Spleen (tissue), 11 donors: Measurements from ENCODE around the gene ABTB2. TPM values are rescaled to one million over a fixed set of nuclear protein-coding genes. Genes with fewer than 3 reads are reported as not detected.

Source experiments
- DNase-seq: peaks from one replicate; pipeline ENCODE4 v3.0.0-alpha.2; 2020
- H3K27ac ChIP-seq, 8 donors: fragments of 200-600 bp; sonication (generic) in 7 of 8; 1 replicate in 4 of 8; 2 replicates in 4 of 8; pipeline versions ENCODE4 v1.5.0 to v1.8.0; 2016 to 2021; ENCODE audit warnings: inconsistent platforms in 4 of 8, mild to moderate bottlenecking in 4 of 8, moderate library complexity in 1 of 8
- H3K27me3 ChIP-seq, 7 donors: fragments of 200-600 bp; sonication (generic) in 6 of 7; replicated peaks in 1 of 7; 1 replicate in 4 of 7; 2 replicates in 3 of 7; pipeline versions ENCODE4 v1.5.0 to v1.8.0; 2016 to 2021; ENCODE audit warnings: inconsistent platforms in 3 of 7, mild to moderate bottlenecking in 1 of 7
- H3K36me3 ChIP-seq, 6 donors: fragments of 200-600 bp; sonication (generic) in 5 of 6; 1 replicate in 4 of 6; 2 replicates in 2 of 6; pipeline versions ENCODE4 v1.5.0 to v1.8.0; 2016 to 2021; ENCODE audit warnings: inconsistent platforms in 2 of 6
- H3K4me1 ChIP-seq, 6 donors: fragments of 200-600 bp; sonication (generic) in 5 of 6; 1 replicate in 3 of 6; 2 replicates in 3 of 6; pipeline versions ENCODE4 v1.5.0 to v1.8.0; 2016 to 2021; ENCODE audit warnings: inconsistent platforms in 3 of 6
- H3K4me3 ChIP-seq, 8 donors: fragments of 200-600 bp; sonication (generic) in 7 of 8; 1 replicate in 4 of 8; 2 replicates in 4 of 8; pipeline versions ENCODE4 v1.5.0 to v1.8.0; 2016 to 2021; ENCODE audit warnings: inconsistent platforms in 4 of 8, mild to moderate bottlenecking in 4 of 8, moderate library complexity in 2 of 8
- H3K9me3 ChIP-seq, 8 donors: fragments of 200-600 bp; sonication (generic) in 7 of 8; 1 replicate in 4 of 8; 2 replicates in 4 of 8; pipeline versions ENCODE4 v1.5.0 to v1.8.0; 2016 to 2021; ENCODE audit warnings: inconsistent platforms in 4 of 8
- CTCF ChIP-seq, 11 experiments: fragments of 200-600 bp in 7 of 11; fragments of 450-650 bp in 4 of 11; sonication (generic) in 4 of 11; IDR thresholded peaks in 8 of 11; conservative IDR thresholded peaks in 3 of 11; 1 replicate in 7 of 11; 2 replicates in 4 of 11; pipeline versions ENCODE4 v1.4.0 to v1.8.0; 2016 to 2021; ENCODE audit warnings: antibody characterized with exemption in 11 of 11, inconsistent platforms in 4 of 11, mild to moderate bottlenecking in 1 of 11
- POLR2A ChIP-seq, 3 donors: fragments of 450-650 bp; IDR thresholded peaks; one replicate each; pipeline ENCODE4 v1.5.1; 2017; ENCODE audit warnings: antibody characterized with exemption in 3 of 3, mild to moderate bottlenecking in 1 of 3
- POLR2AphosphoS5 ChIP-seq, 3 donors: sonication (generic); formaldehyde crosslinking; IDR thresholded peaks; one replicate each; pipeline ENCODE4 v1.5.1; 2017; ENCODE audit warnings: antibody characterized with exemption in 3 of 3
- WGBS, 5 donors: extraction: QIAGEN DNeasy Blood & Tissue Kit in 3 of 5; methylation state at CpG; one replicate each; pipeline versions ENCODE4 v1.1.5 to v1.1.7; 2013 to 2018; 5-methylcytosine and 5-hydroxymethylcytosine counted together
- intact Hi-C: fragments of 100-400 bp; cut with DNase I; formaldehyde crosslinking; loops from one replicate; pipeline ENCODE4 v1.15.0; 2023; ENCODE audit warnings: low total_unique reads
- polyA plus RNA-seq, 3 donors: library from polyadenylated mRNA; stranded (reverse); fragments of 200-250 nt; gene quantifications; one replicate each; pipeline ENCODE4 v1.2.1, GENCODE V29; 2013
- total RNA-seq, 7 donors: library from RNA; depleted of rRNA in 3 of 7; stranded (reverse); fragments of >200 nt in 3 of 7; fragmentation: NEBNext Ultra II Directional in 4 of 7; extraction: Animal tissue kit (Norgen Biotek cat#: 25700) in 4 of 7; gene quantifications; one replicate each; pipeline versions ENCODE4 v1.1.0 to v1.2.1, GENCODE V29; 2016 to 2021
- donor health status: healthy with polysubstance abuse.
- donor health status: DM: no; HTN: no; CAD: no; lungs with moderate emphysema.
- donor health status: DM: no; HTN: no; CAD: no.
- donor health status: Bipolar disorder and iron deficiency.
- donor health status: healthy.
- donor health status: DM: no; HTN: no; CAD: no.
- donor health status: DM: yes; HTN: yes; CAD: no.

The ABTB2 gene
- total and polyA plus RNA-seq, 10 donors, result 0.41 to 2.9 (median 1.7) TPM

DNA sequence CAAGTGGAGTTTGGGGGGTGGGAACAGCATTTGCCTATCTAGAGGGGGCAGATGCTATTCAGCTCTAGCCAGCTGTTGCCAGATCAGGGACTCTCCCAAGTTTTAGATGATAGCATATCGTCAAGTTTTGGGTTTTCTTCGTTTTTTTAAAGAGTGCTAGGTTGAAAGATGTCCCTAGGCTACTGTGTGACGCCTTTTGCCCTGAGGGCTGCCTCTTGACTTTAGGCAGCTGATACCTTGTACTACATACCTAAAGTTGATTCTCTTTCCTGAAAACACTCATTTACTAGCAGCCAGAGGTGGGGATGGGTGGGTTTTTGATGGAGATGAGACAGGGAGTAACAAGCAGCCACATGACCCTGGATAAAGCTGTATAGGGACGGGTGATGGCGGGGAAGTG lies 87.1 kb downstream of the ABTB2 start:
- DNase-seq, result no peak
- intact Hi-C loops, result no loop called here

DNA sequence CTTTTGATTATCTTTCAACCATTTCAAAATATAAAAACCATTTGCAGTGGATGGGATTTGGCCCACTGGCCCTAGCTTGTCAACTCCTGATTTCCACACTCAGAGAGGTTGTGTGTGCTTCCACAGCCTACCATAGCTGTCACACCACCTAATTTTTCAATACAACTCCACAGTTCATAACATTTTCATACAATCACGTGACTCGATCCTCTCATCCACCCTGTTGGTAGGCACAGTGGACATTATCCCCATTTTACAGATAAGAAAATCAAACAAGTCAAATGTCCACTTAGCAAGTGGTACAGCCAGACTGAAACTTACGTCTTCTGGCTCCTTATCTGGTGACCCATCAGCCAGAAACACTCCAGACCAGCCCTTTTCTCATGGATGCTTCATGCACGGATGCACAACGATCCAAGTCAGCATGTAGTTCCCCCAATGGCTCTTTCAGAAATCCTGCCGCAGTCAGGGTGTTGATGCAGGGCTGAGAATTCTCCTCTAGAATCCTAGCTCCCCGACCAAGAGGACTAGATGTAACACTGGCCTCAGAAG lies 88.0 kb downstream of the ABTB2 start:
- Histone ChIP-seq H3K9me3 (no peaks in the 10 kb centered on the region), H3K36me3 (no peaks in the 10 kb centered on the region), H3K4me3 (no peak overlapping the region), H3K27ac (no peak overlapping the region), H3K4me1 (peaks cover 0 to 25% (median 1%) of the 10 kb centered on the region in 6 donors), H3K27me3 (peaks cover 0 to 4% (median 0%) of the 10 kb centered on the region in 7 donors)
- 88 to 95% (median 91%) methylated on average over 7 of the region's 7 CpGs for WGBS, 5 donors
- TF ChIP-seq CTCF (IDR thresholded peaks at IDR 0.05 in 8 of 11, conservative IDR thresholded peaks at IDR 0.05 in 3 of 11) (no peak), POLR2AphosphoS5 (IDR thresholded peaks at IDR 0.05) (no peak), POLR2A (IDR thresholded peaks at IDR 0.05) (no peak)
- intact Hi-C loops, result no loop called here
- no peak for DNase-seq

More for the DNA sequence above, 87.1 kb downstream of the ABTB2 start:
- Histone ChIP-seq H3K27ac (no peak overlapping the region), H3K9me3 (no peaks in the 10 kb centered on the region), H3K27me3 (peaks cover 0 to 4% (median 0%) of the 10 kb centered on the region in 7 donors), H3K4me3 (no peak overlapping the region), H3K36me3 (no peaks in the 10 kb centered on the region), H3K4me1 (peaks cover 0 to 25% (median 1%) of the 10 kb centered on the region in 6 donors)
- TF ChIP-seq POLR2A (IDR thresholded peaks at IDR 0.05) (no peak), POLR2AphosphoS5 (IDR thresholded peaks at IDR 0.05) (no peak), CTCF (IDR thresholded peaks at IDR 0.05 in 8 of 11, conservative IDR thresholded peaks at IDR 0.05 in 3 of 11) (no peak)
- WGBS, 5 donors, result 78 to 93% (median 86%) methylated on average over 5 of the region's 5 CpGs

DNA sequence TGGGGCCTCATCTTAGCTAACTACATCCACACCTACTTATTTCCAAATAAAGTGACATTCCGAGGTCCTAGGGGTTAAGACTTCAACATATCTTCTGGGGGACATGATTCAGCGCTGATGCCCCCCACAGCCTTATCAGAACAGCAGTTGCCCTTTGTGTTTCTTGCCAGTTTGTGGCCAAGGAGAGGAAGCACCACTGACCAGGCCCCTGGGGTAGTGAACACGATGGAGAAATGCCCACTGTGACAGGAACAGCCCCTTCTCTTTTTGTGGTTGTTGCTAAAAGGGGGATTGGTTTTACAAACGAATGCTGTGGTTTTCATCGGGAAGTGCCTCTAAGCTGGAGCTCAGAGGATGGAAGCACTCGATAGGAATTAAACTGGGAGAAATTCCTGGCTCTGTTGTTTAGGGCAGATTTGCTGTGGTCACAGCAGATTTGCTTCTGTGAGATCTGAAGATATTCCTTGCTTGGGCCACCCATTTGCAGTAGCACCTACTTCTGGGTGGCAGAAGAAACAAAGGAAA lies 88.8 kb downstream of the ABTB2 start:
- Histone ChIP-seq H3K4me1 (peaks cover 0 to 25% (median 1%) of the 10 kb centered on the region in 6 donors), H3K27ac (no peak overlapping the region), H3K36me3 (no peaks in the 10 kb centered on the region), H3K9me3 (no peaks in the 10 kb centered on the region), H3K27me3 (peaks cover 0 to 4% (median 0%) of the 10 kb centered on the region in 7 donors), H3K4me3 (no peak overlapping the region)
- DNase-seq, result no peak
- 16 to 42% (median 31%) methylated on average over 6 of the region's 6 CpGs for WGBS, 5 donors
- no peak for TF ChIP-seq POLR2A (IDR thresholded peaks at IDR 0.05)
- no peak for TF ChIP-seq CTCF (IDR thresholded peaks at IDR 0.05 in 8 of 11, conservative IDR thresholded peaks at IDR 0.05 in 3 of 11)
- no peak for TF ChIP-seq POLR2AphosphoS5 (IDR thresholded peaks at IDR 0.05)
- intact Hi-C loops, result no loop called here

DNA sequence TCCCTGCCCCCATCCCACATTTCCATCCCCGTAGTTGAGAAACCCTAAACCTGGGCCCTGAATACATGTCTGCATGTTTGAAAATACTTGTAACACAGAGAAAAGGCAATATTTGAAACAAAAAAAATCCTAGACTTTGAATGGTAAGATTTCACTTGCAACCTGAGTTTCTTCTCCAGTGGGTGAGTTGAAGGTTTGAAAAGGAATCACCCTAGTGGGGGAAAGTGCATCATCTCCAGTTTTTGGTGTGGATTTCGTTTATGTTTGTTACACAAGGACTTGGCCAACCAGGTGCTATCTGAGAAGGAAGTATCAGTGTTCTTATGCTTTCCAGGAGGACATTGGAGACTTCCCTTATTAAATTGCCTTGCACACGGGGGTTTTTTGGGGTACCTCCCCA lies 90.4 kb downstream of the ABTB2 start:
- Histone ChIP-seq H3K27me3 (peaks cover 0 to 4% (median 0%) of the 10 kb centered on the region in 7 donors), H3K36me3 (no peaks in the 10 kb centered on the region), H3K9me3 (no peaks in the 10 kb centered on the region), H3K4me3 (no peak overlapping the region), H3K4me1 (peaks cover 0 to 25% (median 1%) of the 10 kb centered on the region in 6 donors), H3K27ac (no peak overlapping the region)
- no peak for TF ChIP-seq POLR2AphosphoS5 (IDR thresholded peaks at IDR 0.05)
- no peak for TF ChIP-seq POLR2A (IDR thresholded peaks at IDR 0.05)
- TF ChIP-seq CTCF (IDR thresholded peaks at IDR 0.05 in 8 of 11, conservative IDR thresholded peaks at IDR 0.05 in 3 of 11), result no peak
- no peak for DNase-seq
- intact Hi-C loops, result no loop called here
- 30 to 46% (median 38%) methylated on average over 3 of the region's 3 CpGs for WGBS, 5 donors
